Measurements from ENCODE around the gene SLC35F4.

DNA sequence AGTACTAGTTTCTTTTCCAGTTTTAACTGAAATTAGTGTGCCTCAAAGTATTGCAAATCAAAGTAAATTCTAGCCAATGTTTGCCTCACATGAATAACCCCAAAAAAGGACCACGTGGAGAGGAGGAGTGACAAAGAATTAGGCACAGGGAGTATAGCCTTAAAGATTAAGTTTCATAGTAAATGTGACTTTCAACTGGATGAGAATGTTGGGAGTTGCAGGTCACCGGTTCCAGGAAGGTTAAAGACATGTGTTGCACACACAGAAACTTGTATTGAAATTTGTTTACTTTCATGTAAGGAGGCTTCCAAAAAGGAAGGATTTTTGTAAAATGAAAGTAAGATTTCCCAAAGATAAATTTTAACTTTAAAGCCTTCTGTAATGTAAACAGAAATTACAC is 283.1 kb downstream of the SLC35F4 start:
- TF ChIP-seq EZH2 (IDR thresholded peaks at IDR 0.05; ENCODE audit: low read length, unreplicated experiment) (no peak), CTCF (conservative IDR thresholded peaks at IDR 0.05; ENCODE audit: low read depth, low read length) (no peak)
